NB4 (cell line): ENCODE results near the gene GNAT3.

Experiments
- CTCF ChIP-seq: IDR thresholded peaks from one replicate; pipeline ENCODE4 v1.5.1; 2012; ENCODE audit warnings: low read depth, low read length
- MAX ChIP-seq: IDR thresholded peaks from 2 replicates; pipeline ENCODE4 v1.6.1; 2011; ENCODE audit warnings: low read depth, low read length
- POLR2A ChIP-seq: IDR thresholded peaks from 2 replicates; pipeline ENCODE4 v1.6.1; 2011; ENCODE audit warnings: mild to moderate bottlenecking; ENCODE audit not compliant: insufficient read length; ENCODE audit errors: extremely low read depth

GRCh38 chr7:80480566-80480965 is 31.3 kb downstream of the GNAT3 start:
- TF ChIP-seq CTCF = no peak
- no peak for TF ChIP-seq MAX
- no peak for TF ChIP-seq POLR2A
